ENCODE results near the gene EEF1A1. TPM values are rescaled to one million over a fixed set of nuclear protein-coding genes. Genes with fewer than 3 reads are reported as not detected.
"Not testable (repeated sequence)": the region's sequence is repeated elsewhere in the genome, so short reads cannot be mapped to it uniquely, and the experiment has no call there.

EEF1A1 gene
- total and polyA plus RNA-seq, 2 of the 4 experiments (the other 2 are of a cell fraction), result 14,757 to 30,152 TPM

DNA sequence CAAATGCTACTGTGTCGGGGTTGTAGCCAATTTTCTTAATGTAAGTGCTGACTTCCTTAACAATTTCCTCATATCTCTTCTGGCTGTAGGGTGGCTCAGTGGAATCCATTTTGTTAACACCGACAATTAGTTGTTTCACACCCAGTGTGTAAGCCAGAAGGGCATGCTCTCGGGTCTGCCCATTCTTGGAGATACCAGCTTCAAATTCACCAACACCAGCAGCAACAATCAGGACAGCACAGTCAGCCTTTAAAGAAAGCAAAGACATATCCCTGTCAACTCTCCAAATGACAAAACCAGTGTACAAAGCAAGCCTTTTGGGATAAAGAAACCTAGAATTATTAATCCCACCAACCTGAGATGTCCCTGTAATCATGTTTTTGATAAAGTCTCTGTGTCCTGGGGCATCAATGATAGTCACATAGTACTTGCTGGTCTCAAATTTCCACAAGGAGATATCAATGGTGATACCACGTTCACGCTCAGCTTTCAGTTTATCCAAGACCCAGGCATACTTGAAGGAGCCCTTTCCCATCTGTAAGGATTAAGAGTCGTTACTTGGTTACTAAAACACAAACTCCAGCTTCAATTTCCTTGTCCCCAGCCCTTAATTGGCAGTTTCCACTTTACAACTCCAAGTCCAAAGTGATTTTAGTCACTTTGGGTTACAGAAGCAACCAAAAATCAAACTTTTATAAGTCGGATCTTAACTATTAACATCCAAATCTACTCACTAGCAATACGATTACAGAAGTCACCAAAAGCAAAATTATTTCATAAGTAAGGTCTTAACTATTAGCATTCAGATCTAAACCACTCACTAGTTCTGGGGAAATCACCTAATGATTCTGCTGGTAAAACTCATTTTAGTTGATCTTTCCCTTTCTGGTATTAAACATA lies 1.6 kb downstream of the EEF1A1 start:
- H3K4me1 ChIP-seq (ENCODE audit: control insufficient read depth, insufficient read depth, low read length); H3K9me3 ChIP-seq (ENCODE audit: control insufficient read depth, insufficient read depth, low read length); H2AK5ac ChIP-seq (ENCODE audit: low read depth, low read length); BruUV-seq (replicated peaks); in situ Hi-C loops (cut with MboI; ENCODE audit: low sequenced_read_pairs); intact Hi-C loops (cut with micrococcal nuclease); H2BK15ac ChIP-seq (ENCODE audit: low read depth, low read length); H4K5ac ChIP-seq (ENCODE audit: low read depth, low read length); H3K9me1 ChIP-seq (ENCODE audit: insufficient read depth, low read length); ATAC-seq (ENCODE audit: low read depth); H2BK120ac ChIP-seq (ENCODE audit: low read depth, low read length); H2AK9ac ChIP-seq (replicated peaks; ENCODE audit: low read depth, low read length, poor library complexity); H4K91ac ChIP-seq (ENCODE audit: insufficient read depth, low read depth, low read length); H2BK20ac ChIP-seq (ENCODE audit: low read depth, low read length); H3K27me3 ChIP-seq (ENCODE audit: control insufficient read depth, insufficient read depth, low read length); H2AFZ ChIP-seq (replicated peaks; ENCODE audit: low read length, poor library complexity); dilution Hi-C loops (cut with HindIII; ENCODE audit: low sequenced_read_pairs, unreplicated experiment): not testable (repeated sequence)
- H2BK5ac ChIP-seq (ENCODE audit: low read depth, low read length, poor library complexity, severe bottlenecking), result peak overlapping the region; percentile 94
- POLR2A ChIA-PET (ENCODE audit: unreplicated experiment), result interaction anchor here (0.7 to 3.2 kb wide), 5 partner anchors 47 to 134 kb away, joined by 3 to 35 read pairs (median 7); partner anchors contain the start of gene SLC17A5
- WGBS, 2 experiments (ENCODE audit: extremely low coverage in 2 of 2, insufficient read length in 1 of 2), result no CpG with 5 or more reads among the region's 8 CpGs
- H3K56ac ChIP-seq (ENCODE audit: extremely low read depth, insufficient read depth, low read length), result peak overlapping the region; percentile 96
- H3K4me3 ChIP-seq (ENCODE audit: insufficient read depth, low read depth, low read length), result peak overlapping the region; percentile 84
- H3K36me3 ChIP-seq (ENCODE audit: control insufficient read depth, insufficient read depth, low read length), result peaks cover 44% of the 10 kb centered on the region
- 0 out of 2 replicates have a peak overlapping the region, but pooled peaks have one; percentile 0 for H3K4ac ChIP-seq (ENCODE audit: low read depth, low read length)
- H4K20me1 ChIP-seq (ENCODE audit: insufficient read depth, low read length), result peaks cover 64% of the 10 kb centered on the region
- H3K23ac ChIP-seq (ENCODE audit: low read depth, low read length), result peak overlapping the region; percentile 41
- peak overlapping the region; percentile 10; the same call in 1 of the 2 replicates for H3K18ac ChIP-seq (ENCODE audit: low read depth, low read length)
- TF ChIP-seq CHD1 (IDR thresholded peaks at IDR 0.05; ENCODE audit: low read depth, low read length), result peak; percentile 18; the same call in 1 of the 2 replicates
- peak overlapping the region; percentile 99 for H3K14ac ChIP-seq (replicated peaks; ENCODE audit: low read depth, low read length)
- DNase-seq, result peak; percentile 11
- H4K8ac ChIP-seq (ENCODE audit: low read depth in 2 of 2, low read length in 2 of 2), result peak overlapping the region in 1 of 2 experiments; percentile 79; a peak in 1 of 4 replicates
- CTCF ChIA-PET, result interaction anchor here (0.6 to 1.2 kb wide), 2 partner anchors 41 to 61 kb away, joined by 3 read pairs; no protein-coding TSS in a partner anchor
- H3K4me2 ChIP-seq (ENCODE audit: low read depth, low read length), result peak overlapping the region; percentile 90
- peaks cover 7 to 41% of the 10 kb centered on the region in 2 experiments; a peak in 2 of 4 replicates for H3K79me1 ChIP-seq (ENCODE audit: low read depth in 1 of 2, low read length in 2 of 2)
- peak overlapping the region; percentile 96 for H3K27ac ChIP-seq (ENCODE audit: insufficient read depth, low read length)
- peak overlapping the region; percentile 99 for H3K9ac ChIP-seq (ENCODE audit: low read depth, low read length)

All from IMR-90 (cell line).